PC-3 (cell line): Measurements from ENCODE around the gene TMEM163. TPM values are rescaled to one million over a fixed set of nuclear protein-coding genes. Genes with fewer than 3 reads are reported as not detected.

Experiments used
- ATAC-seq: fragments of 200-7000 bp; cut with Tn5 transposase; 2 replicates; pipeline ENCODE4 v1.9.1; 2020; ENCODE audit warnings: mild to moderate bottlenecking, moderate library complexity
- BruUV-seq: library from RNA; stranded (reverse); fragments of 400-500 nt; replicated peaks from 2 replicates; lab custom pipeline; 2021; lab: Mats Ljungman, UMichigan
- CTCF ChIA-PET: fragments of 300-600 bp; sonication (Branson Sonifier 250); formaldehyde crosslinking; loops from one replicate; lab custom pipeline; 2022; ENCODE audit warnings: antibody characterized with exemption; lab: Charles Lee
- POLR2A ChIA-PET: fragments of 300-600 bp; sonication (Branson Sonifier 250); formaldehyde crosslinking; loops from one replicate; lab custom pipeline; 2022; ENCODE audit warnings: antibody characterized with exemption; ENCODE audit not compliant: unreplicated experiment; lab: Charles Lee
- DNase-seq: peaks from one replicate; pipeline ENCODE4 v3.0.0-alpha.2; 2015
- H2AFZ ChIP-seq: fragments of 300-600 bp; sonication (generic); 2 replicates; pipeline ENCODE4 v1.6.0; 2016; ENCODE audit warnings: antibody characterized with exemption, low read length
- H3F3A ChIP-seq: fragments of 300-600 bp; sonication (generic); one replicate; pipeline ENCODE4 v1.6.0; 2017; ENCODE audit warnings: antibody characterized with exemption, low read length, control low read depth, mild to moderate bottlenecking; ENCODE audit not compliant: unreplicated experiment
- H3K27ac ChIP-seq: fragments of 300-600 bp; sonication (generic); 2 replicates; pipeline ENCODE4 v1.5.1; 2016; ENCODE audit warnings: mild to moderate bottlenecking, low read length
- H3K27me3 ChIP-seq: fragments of 300-600 bp; sonication (generic); 2 replicates; pipeline ENCODE4 v1.6.1; 2016; ENCODE audit warnings: low read length, mixed read lengths
- H3K36me3 ChIP-seq: fragments of 300-600 bp; sonication (generic); 2 replicates; pipeline ENCODE4 v1.6.1; 2016; ENCODE audit warnings: low read depth, mixed run types, low read length, mixed read lengths
- H3K4me1 ChIP-seq: fragments of 300-600 bp; sonication (generic); 2 replicates; pipeline ENCODE4 v1.5.1; 2016; ENCODE audit warnings: low read length; ENCODE audit not compliant: insufficient read depth
- H3K4me2 ChIP-seq: fragments of 300-600 bp; sonication (generic); 2 replicates; pipeline ENCODE4 v1.6.0; 2016; ENCODE audit warnings: low read length
- H3K4me3 ChIP-seq: fragments of 300-600 bp; sonication (generic); 2 replicates; pipeline ENCODE4 v1.5.1; 2016; ENCODE audit warnings: mild to moderate bottlenecking, low read length, mixed read lengths
- H3K79me2 ChIP-seq: fragments of 300-600 bp; sonication (generic); 2 replicates; pipeline ENCODE4 v1.6.1; 2017; ENCODE audit warnings: low read length, mixed read lengths
- H3K9ac ChIP-seq: fragments of 300-600 bp; sonication (generic); 2 replicates; pipeline ENCODE4 v1.6.0; 2016; ENCODE audit warnings: mild to moderate bottlenecking, low read length
- H3K9me2 ChIP-seq: fragments of 300-600 bp; sonication (generic); replicated peaks from 2 replicates; pipeline ENCODE4 v1.6.1; 2016; ENCODE audit warnings: mixed run types, low read length, mixed read lengths
- H3K9me3 ChIP-seq: fragments of 300-600 bp; sonication (generic); 2 replicates; pipeline ENCODE4 v1.6.1; 2016; ENCODE audit warnings: low read length, mixed read lengths
- H4K20me1 ChIP-seq: fragments of 300-600 bp; sonication (generic); 2 replicates; pipeline ENCODE4 v1.6.1; 2016; ENCODE audit warnings: low read length, mixed read lengths
- CTCF ChIP-seq: fragments of 300-600 bp; sonication (generic); conservative IDR thresholded peaks from 2 replicates; pipeline ENCODE4 v1.5.1; 2017; ENCODE audit warnings: antibody characterized with exemption, low read depth, mild to moderate bottlenecking, low read length
- EZH2 ChIP-seq: fragments of 300-600 bp; sonication (generic); IDR thresholded peaks from one replicate; pipeline ENCODE4 v1.6.1; 2017; ENCODE audit warnings: antibody characterized with exemption, mild to moderate bottlenecking, low read length; ENCODE audit not compliant: unreplicated experiment
- EZH2phosphoT487 ChIP-seq: fragments of 300-600 bp; sonication (generic); IDR thresholded peaks from 2 replicates; pipeline ENCODE4 v1.6.1; 2018; ENCODE audit warnings: mild to moderate bottlenecking, antibody characterized with exemption, low read length, borderline replicate concordance
- intact Hi-C: fragments of 100-400 bp; cut with micrococcal nuclease; formaldehyde crosslinking; loops from 2 replicates; pipeline ENCODE4 v1.9.0; 2023
- total RNA-seq: library from RNA; depleted of rRNA; stranded (reverse); fragments of >200 nt; gene quantifications from 2 replicates; pipeline ENCODE4 v1.2.3, GENCODE V29; 2014

The TMEM163 gene
- total RNA-seq, 1 experiment from 2014 or later = 0.47 TPM

DNA sequence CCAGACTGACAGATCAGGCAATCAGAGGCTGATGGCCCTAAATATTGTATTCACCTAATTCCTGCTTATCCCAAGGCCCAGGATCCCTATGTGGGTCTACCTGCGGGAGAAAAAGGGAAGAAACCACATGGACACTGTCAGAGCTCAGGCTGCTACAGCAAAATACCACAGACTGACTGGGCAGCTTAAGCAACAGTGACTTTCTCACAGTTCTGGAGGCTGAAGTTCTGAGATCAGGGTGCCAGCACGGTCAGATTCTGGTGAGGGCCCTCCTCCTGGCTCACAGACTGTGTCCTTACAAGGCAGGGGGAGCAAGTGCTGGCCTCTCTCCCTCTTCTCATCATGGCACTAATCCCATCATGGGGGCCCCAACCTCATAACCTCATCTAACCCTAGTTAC lies 181.7 kb downstream of the TMEM163 start:
- BruUV-seq = no TSS peak
- Histone ChIP-seq H3F3A (no peaks in the 10 kb centered on the region), H3K9me2 (no peaks in the 10 kb centered on the region), H3K27ac (no peak overlapping the region), H3K4me1 (no peaks in the 10 kb centered on the region), H3K9me3 (no peaks in the 10 kb centered on the region), H3K4me3 (no peak overlapping the region), H3K4me2 (no peak overlapping the region), H3K9ac (no peak overlapping the region), H2AFZ (no peak overlapping the region), H4K20me1 (no peaks in the 10 kb centered on the region), H3K36me3 (no peaks in the 10 kb centered on the region), H3K27me3 (no peaks in the 10 kb centered on the region), H3K79me2 (no peaks in the 10 kb centered on the region)
- TF ChIP-seq EZH2phosphoT487 = no peak
- no peak for TF ChIP-seq EZH2
- TF ChIP-seq CTCF = no peak
- POLR2A ChIA-PET = no interaction called here
- DNase-seq = no peak
- intact Hi-C loops = no loop called here
- no peak for ATAC-seq
- CTCF ChIA-PET = no interaction called here

DNA sequence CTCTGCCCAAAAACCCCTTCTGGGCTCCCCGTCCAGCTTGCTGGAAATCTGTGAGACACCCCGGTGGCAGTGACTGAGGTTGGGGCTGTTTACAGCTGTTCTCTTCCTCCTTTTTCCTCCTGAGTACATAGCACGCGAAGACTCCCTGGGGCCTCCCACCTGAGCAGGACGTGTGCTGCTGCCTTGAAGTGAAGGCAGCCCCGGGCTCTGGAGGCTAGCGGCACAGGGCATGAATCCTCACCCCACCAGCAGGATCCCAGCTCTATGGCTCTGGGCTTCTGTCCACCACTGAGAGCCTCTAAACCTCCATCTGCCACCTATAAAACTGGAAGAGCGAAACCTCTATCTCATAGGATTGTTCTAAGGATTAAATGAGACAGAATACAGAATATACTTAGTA lies 182.5 kb downstream of the TMEM163 start:
- CTCF ChIA-PET = no interaction called here
- no peaks in the 10 kb centered on the region for H3K27me3 ChIP-seq
- TF ChIP-seq EZH2 (no peak), CTCF (no peak), EZH2phosphoT487 (no peak)
- H3K9me2 ChIP-seq = no peaks in the 10 kb centered on the region
- DNase-seq (no peak), ATAC-seq (no peak)
- no peak overlapping the region for H3K4me2 ChIP-seq
- no peaks in the 10 kb centered on the region for H3K79me2 ChIP-seq
- H3K9me3 ChIP-seq = no peaks in the 10 kb centered on the region
- POLR2A ChIA-PET = no interaction called here
- no peak overlapping the region for H3K4me3 ChIP-seq
- intact Hi-C loops = no loop called here
- BruUV-seq = no TSS peak
- no peaks in the 10 kb centered on the region for H3K36me3 ChIP-seq
- no peak overlapping the region for H3K27ac ChIP-seq
- no peaks in the 10 kb centered on the region for H3K4me1 ChIP-seq
- H2AFZ ChIP-seq = no peak overlapping the region
- H3K9ac ChIP-seq = no peak overlapping the region
- no peaks in the 10 kb centered on the region for H3F3A ChIP-seq
- no peaks in the 10 kb centered on the region for H4K20me1 ChIP-seq

GRCh38 chr2:134532537-134532936 lies 186.3 kb downstream of the TMEM163 start:
- no peak overlapping the region for H2AFZ ChIP-seq
- H3K4me3 ChIP-seq = no peak overlapping the region
- no peaks in the 10 kb centered on the region for H3F3A ChIP-seq
- no peak overlapping the region for H3K9ac ChIP-seq
- no peaks in the 10 kb centered on the region for H4K20me1 ChIP-seq
- CTCF ChIA-PET = no interaction called here
- ATAC-seq (no peak), DNase-seq (no peak)
- BruUV-seq = no TSS peak
- H3K9me3 ChIP-seq = no peaks in the 10 kb centered on the region
- H3K79me2 ChIP-seq = no peaks in the 10 kb centered on the region
- TF ChIP-seq EZH2 = no peak
- TF ChIP-seq EZH2phosphoT487 = no peak
- TF ChIP-seq CTCF = no peak
- no peaks in the 10 kb centered on the region for H3K9me2 ChIP-seq
- intact Hi-C loops = no loop called here
- no peaks in the 10 kb centered on the region for H3K36me3 ChIP-seq
- H3K27ac ChIP-seq = no peak overlapping the region
- no peaks in the 10 kb centered on the region for H3K4me1 ChIP-seq
- no peaks in the 10 kb centered on the region for H3K27me3 ChIP-seq
- POLR2A ChIA-PET = no interaction called here
- no peak overlapping the region for H3K4me2 ChIP-seq
